HepG2 (cell line): Measurements from ENCODE around the gene PLSCR1.

ENCODE experiments used
- CTCF ChIP-seq: sonication (generic); formaldehyde crosslinking; IDR thresholded peaks from 2 replicates; pipeline ENCODE4 v1.5.0; 2020; ENCODE audit warnings: mild to moderate bottlenecking, missing genetic modification reagents, moderate library complexity
- EP300 ChIP-seq, 3 experiments: sonication (generic) in 1 of 3; formaldehyde crosslinking in 1 of 3; IDR thresholded peaks; 2 replicates each; pipeline versions ENCODE4 v1.5.1 to v1.6.1; 2011 to 2020; ENCODE audit warnings: low read depth in 2 of 3, low read length in 2 of 3, borderline replicate concordance in 1 of 3, improper control_type of control experiment in 1 of 3, mild to moderate bottlenecking in 1 of 3, missing genetic modification reagents in 1 of 3, moderate library complexity in 1 of 3
- FOXM1 ChIP-seq: sonication (generic); formaldehyde crosslinking; IDR thresholded peaks from 2 replicates; pipeline ENCODE4 v1.5.0; 2020; ENCODE audit warnings: missing genetic modification reagents
- HBP1 ChIP-seq: IDR thresholded peaks from 2 replicates; pipeline ENCODE4 v1.6.1; 2016; ENCODE audit warnings: low read depth, control low read depth
- HOXA5 ChIP-seq: sonication (generic); formaldehyde crosslinking; IDR thresholded peaks from 2 replicates; pipeline ENCODE4 v1.4.0; 2020; ENCODE audit warnings: missing genetic modification reagents
- HOXA7 ChIP-seq: sonication (generic); formaldehyde crosslinking; IDR thresholded peaks from 2 replicates; pipeline ENCODE4 v1.8.1; 2022; ENCODE audit warnings: mild to moderate bottlenecking, missing genetic modification reagents, moderate library complexity
- KDM4B ChIP-seq: sonication (generic); formaldehyde crosslinking; IDR thresholded peaks from 2 replicates; pipeline ENCODE4 v1.4.0; 2020; ENCODE audit warnings: missing genetic modification reagents
- MAFK ChIP-seq, 2 experiments: IDR thresholded peaks in 1 of 2; conservative IDR thresholded peaks in 1 of 2; 2 replicates each; pipeline ENCODE4 v1.6.1; 2011; ENCODE audit warnings: improper control_type of control experiment in 2 of 2, low read length in 2 of 2
- NR2F6 ChIP-seq, 2 experiments: IDR thresholded peaks; 2 replicates each; pipeline ENCODE4 v1.6.1; 2016; ENCODE audit warnings: antibody characterized with exemption in 1 of 2, mild to moderate bottlenecking in 1 of 2
- SALL2 ChIP-seq: sonication (generic); formaldehyde crosslinking; IDR thresholded peaks from 2 replicates; pipeline ENCODE4 v1.8.1; 2023; ENCODE audit warnings: mild to moderate bottlenecking, missing genetic modification reagents, inconsistent platforms
- TARDBP ChIP-seq: sonication (generic); formaldehyde crosslinking; IDR thresholded peaks from 2 replicates; pipeline ENCODE4 v1.8.0; 2022; ENCODE audit warnings: mild to moderate bottlenecking, missing genetic modification reagents
- ZNF335 ChIP-seq: sonication (generic); formaldehyde crosslinking; IDR thresholded peaks from 2 replicates; pipeline ENCODE4 v1.4.0; 2020; ENCODE audit warnings: missing genetic modification reagents
- ZNF446 ChIP-seq: sonication (generic); formaldehyde crosslinking; IDR thresholded peaks from 2 replicates; pipeline ENCODE4 v1.5.0; 2020; ENCODE audit warnings: mild to moderate bottlenecking, missing genetic modification reagents
- TF ChIP-seq, protein P1 (sequence below): sonication (generic); formaldehyde crosslinking; IDR thresholded peaks from 2 replicates; pipeline ENCODE4 v1.8.0; 2022; ENCODE audit warnings: missing genetic modification reagents, mild to moderate bottlenecking, inconsistent platforms, borderline replicate concordance

DNA sequence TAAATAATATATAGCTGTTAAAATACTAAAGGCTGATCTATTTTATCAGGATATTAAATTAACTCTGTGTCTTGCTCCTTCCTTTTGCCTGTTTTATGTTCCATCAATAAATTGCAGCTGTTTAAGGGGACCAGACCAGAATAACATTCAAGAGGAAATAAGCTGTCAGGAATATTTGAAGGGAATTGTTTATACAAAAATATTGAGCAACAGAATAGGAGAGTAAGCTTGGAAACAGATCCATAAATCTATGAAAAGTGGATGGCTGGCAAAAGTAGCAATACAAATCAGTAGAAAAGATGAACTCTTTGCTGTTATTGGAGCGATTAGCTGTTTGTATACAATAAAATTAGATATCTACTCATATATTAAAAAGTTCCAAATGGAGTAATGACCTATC lies 38.9 kb downstream of the PLSCR1 start:
- TF ChIP-seq ZNF446 (CRISPR knock-in tag): no peak
- TF ChIP-seq FOXM1: no peak
- no peak for TF ChIP-seq EP300 (IDR thresholded peaks at IDR 0.05; ENCODE audit: low read depth in 2 of 2, low read length in 2 of 2)
- TF ChIP-seq EP300 (CRISPR knock-in tag; IDR thresholded peaks at IDR 0.05; ENCODE audit: borderline replicate concordance): no peak
- TF ChIP-seq ZNF335: no peak
- no peak for TF ChIP-seq KDM4B (CRISPR knock-in tag)
- no peak for TF ChIP-seq NR2F6 (IDR thresholded peaks at IDR 0.05)
- no peak for TF ChIP-seq NR2F6 (CRISPR knock-in tag; IDR thresholded peaks at IDR 0.05)
- TF ChIP-seq, protein P1, sequence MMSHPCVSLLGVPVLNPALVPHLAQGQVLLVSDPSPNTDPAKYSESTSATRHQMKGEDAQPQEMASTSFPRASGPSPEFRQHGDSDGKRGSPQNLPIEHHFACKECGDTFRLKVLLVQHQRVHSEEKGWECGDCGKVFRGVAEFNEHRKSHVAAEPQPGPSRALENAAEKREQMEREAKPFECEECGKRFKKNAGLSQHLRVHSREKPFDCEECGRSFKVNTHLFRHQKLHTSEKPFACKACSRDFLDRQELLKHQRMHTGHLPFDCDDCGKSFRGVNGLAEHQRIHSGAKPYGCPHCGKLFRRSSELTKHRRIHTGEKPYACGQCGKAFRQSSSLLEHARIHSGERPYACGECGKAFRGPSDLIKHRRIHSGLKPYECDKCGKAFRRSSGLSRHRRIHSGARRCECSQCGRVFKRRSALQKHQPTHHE (CRISPR knock-in tag): no peak
- TF ChIP-seq HBP1 (CRISPR knock-in tag): no peak
- TF ChIP-seq MAFK (conservative IDR thresholded peaks at IDR 0.05 in 1 of 2, IDR thresholded peaks at IDR 0.05 in 1 of 2; ENCODE audit: low read length in 2 of 2): no peak
- no peak for TF ChIP-seq CTCF
- no peak for TF ChIP-seq HOXA7 (CRISPR knock-in tag)
- no peak for TF ChIP-seq TARDBP (CRISPR knock-in tag)
- no peak for TF ChIP-seq HOXA5 (CRISPR knock-in tag)
- no peak for TF ChIP-seq SALL2
